IPS-NIHi7 (cell line): Measurements from ENCODE around the gene BCL2L11.
A peak's percentile ranks its signal among the peaks of the same experiment; 100 is the strongest.

Experiments
- DNase-seq: peaks from one replicate; pipeline ENCODE4 v3.0.0; 2012; ENCODE audit warnings: mixed read lengths; ENCODE audit errors: extremely low spot score

Gene BCL2L11

GRCh38 chr2:111191877-111192276, 71.2 kb downstream of the BCL2L11 start:
- no peak for DNase-seq

DNA sequence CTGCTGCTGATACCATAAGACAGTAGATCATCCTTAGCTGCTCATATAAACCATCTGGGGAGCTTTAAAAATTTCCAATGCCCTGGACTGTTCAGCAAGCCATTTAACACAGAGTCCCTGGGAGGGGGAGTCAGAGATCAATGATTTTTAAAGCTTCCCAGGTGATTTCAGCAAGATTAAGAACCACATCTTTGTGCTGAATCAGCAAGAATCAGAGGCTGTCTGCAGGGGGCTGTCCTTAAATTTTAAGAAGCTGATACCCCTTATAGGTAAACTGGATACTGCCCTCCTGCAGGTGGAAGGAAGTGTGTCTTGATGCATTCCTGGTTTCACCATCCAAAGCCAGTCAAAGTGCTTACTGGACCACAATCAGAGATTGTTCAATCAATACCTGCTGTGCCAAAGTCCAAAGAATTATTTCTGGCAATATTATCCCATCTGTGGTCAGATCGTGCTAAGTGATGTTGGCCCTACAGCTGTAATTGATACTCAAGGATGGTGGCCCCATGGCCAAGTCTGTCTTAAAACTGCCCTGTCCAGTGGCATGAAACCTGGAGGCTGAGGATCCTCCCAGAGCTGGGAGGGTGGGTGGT, 72.2 kb downstream of the BCL2L11 start:
- no peak for DNase-seq

DNA sequence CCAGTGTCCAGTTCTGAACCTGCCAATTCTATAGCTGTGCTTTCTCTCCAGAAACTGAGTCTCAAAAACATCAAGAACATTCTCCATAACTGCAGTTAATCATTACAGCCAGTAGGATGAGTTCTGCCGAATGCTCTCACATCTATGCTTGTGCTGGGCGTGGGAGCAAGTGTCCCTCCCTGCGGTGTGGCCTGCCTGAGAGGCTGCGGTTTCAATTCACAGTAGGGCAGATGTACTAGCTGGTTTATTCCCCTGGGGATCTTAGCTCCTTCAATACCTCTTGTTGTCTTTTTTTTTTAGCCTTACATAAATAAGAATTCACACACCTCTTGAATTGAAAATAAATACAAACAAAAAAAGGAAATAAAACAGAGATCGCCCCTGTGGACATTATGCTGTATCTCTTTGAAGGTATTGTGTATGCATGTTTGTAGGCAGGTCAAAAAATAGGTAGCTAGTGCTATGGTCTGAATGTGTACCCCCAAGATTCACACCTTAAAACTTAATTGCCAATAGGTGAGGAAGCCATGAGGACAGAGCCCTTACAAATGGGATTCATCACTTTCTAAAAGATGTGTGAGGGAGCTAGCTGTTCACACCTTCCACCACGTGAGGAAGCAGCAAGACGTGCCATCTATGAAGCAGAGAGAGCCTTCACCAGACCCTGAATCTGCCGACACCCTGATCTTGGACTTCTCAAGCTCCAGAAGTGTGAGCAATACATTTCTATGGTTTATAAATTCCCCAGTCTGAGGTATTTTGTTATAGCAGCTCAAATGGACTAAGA, 74.3 kb downstream of the BCL2L11 start:
- peak; percentile 56 for DNase-seq

DNA sequence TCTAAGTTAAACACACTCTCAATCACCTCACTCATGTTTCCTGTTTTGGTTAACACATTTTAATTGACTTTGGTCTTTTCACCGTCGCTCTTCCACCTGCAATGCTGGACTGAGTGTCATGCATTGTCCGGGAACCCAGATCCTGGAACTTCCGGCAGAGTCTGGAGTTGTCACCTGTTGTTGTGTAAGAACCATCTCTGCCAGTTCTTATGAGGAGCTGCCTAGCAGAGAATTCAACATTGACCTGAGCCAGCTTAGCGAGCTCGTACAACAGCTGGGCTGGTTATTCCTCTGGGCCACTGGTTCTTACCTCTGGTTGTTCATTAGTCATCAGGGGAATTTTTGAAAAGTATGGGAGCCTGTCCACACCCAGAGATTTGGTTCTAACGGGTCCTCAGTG, 75.7 kb downstream of the BCL2L11 start:
- no peak for DNase-seq

DNA sequence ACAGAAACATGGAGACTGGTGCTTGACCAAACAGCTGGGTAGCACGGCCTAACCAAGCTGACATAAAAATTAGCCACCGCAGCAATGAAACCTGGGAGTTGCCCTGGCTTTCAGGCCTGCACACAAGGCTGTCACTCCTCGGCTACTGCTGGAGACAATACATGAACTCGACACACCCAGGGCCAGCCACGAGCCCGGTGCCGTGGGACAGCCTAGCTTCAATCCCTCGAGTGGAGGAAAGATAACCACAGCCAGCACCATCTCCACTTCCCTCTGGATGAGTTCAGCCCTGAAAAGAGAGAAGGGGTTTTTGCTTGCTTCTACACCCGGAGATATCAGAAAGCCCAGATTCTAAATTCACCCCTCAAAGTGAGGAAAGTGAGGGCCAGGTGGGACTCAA, 78.0 kb downstream of the BCL2L11 start:
- DNase-seq = no peak

GRCh38 chr2:111199840-111200239, 79.1 kb downstream of the BCL2L11 start:
- no peak for DNase-seq

DNA sequence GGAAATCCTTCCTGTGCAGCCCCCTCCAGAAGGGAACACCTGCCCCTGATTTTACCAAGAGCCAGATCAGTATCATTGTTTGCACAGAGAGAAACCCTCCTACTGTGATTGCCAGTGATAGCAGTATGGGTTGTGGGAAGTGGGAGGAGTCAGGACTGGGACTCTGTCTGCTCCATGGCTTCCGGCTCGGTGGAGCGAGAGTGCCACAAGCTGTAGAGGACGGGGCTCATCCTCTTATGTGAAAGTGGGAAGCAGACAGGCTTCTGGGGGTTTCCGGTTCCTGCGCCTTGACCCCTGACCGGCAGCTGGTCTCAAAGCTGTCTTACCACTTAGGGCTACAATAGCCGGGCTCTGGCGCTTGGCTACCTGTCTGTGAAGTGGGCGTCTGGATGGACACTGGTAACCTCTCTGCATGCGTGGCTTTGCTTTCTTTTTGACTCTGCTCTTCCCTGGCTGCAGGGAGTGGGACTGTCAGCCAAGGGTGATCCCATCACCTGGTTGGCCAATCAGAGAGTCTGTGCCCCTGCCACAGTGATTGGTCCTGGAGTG, 79.7 kb downstream of the BCL2L11 start:
- no peak for DNase-seq

DNA sequence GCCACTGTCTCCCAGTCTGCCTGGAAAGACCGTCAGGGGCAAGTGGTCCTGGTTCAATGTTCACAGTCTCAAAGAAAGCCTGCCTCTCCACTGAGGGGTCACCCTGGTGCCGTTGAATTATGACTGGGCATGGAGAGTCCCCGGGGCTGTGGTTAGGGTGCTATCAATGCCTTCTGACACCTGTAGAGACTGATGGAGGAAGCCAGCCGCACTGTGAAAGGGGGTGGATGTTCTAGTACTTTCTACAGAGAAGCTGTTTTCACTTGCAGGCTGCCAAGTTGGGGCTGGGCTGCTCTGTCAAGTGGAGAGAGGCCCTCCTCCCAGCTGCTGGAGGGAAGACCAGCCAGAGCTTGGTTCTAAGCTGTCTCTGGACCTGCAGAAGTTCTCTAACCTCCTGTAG, 80.5 kb downstream of the BCL2L11 start:
- DNase-seq = no peak

DNA sequence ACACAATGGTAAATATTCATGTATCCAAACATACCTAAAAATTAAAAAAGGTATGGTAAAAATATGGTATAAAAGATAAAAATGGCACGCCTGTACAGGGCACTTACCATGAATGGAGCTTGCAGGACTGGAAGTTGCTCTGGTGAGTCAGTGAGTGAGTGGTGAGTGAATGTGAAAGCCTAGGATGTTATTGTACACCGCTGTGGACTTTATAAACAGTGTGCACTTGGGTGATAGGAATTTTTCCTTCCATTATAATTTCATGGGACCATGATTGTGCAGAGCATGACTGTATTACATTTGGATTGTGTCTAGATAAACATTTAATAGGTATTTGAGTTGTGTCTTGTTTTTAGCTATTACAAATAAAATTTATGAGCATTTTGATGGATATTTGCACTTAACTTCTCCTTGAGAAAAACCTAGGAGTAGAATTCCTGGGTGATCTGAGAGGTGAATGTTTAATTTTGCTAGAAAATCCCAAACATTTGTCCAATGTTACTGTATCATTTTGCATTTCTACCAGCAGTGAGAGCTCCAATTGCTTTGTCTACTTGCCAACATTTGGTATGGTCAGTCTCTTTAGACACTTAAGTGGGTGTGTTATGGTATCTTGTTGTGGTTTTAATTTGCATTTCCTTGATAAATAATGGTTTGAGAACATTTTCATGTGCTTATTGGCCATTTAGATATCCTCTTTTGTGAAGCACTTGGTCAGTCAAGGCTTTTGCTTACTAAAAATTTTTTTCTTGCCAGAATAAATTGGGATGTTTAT, 81.7 kb downstream of the BCL2L11 start:
- DNase-seq = no peak

DNA sequence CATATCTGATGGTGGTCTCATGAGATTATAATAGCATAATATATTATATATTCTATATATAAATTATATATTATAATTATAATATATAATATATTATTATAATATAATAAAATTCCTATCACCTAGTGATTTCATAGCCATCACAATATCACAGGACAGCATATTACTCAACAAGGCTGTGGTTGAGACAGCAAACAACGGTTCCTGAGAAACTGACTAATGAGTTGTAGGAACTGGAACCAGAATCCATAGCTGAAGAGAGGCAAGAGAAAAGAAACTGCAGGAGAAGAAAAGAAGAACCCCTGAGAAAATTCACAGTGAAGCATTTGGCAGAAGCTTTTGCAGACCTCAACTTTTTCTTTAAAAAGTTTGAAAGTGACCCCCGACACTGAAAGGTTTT, 84.0 kb downstream of the BCL2L11 start:
- DNase-seq = no peak

- no peak for DNase-seq
These were observed 85.1 kb downstream of the BCL2L11 start for GRCh38 chr2:111205774-111206173.

GRCh38 chr2:111207851-111208250, 87.1 kb downstream of the BCL2L11 start:
- DNase-seq = no peak

DNA sequence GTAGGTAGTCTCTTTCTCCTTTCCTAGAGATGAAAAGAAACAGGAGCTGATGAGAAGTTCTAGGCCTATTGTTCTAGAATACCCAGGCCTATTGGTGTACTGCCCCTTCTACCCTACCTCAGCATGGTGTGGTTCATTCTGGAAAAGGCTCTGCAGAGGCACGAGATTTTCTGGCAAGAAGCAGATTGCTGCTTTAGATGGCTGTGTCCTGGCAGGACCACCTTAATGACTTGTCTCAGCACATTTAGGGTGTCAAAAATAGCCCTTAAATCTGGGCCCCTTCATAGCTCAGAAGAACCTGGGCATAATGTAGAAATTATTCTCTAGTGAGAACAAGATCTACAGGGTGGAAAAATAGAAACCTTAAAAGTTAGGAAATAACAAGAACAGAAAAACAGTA, 87.9 kb downstream of the BCL2L11 start:
- DNase-seq = no peak

- DNase-seq = no peak
These were observed 88.4 kb downstream of the BCL2L11 start for GRCh38 chr2:111209045-111209514.

- DNase-seq = no peak
These were observed 89.3 kb downstream of the BCL2L11 start for GRCh38 chr2:111210036-111210435.

GRCh38 chr2:111213877-111214276, 93.2 kb downstream of the BCL2L11 start:
- DNase-seq = no peak

DNA sequence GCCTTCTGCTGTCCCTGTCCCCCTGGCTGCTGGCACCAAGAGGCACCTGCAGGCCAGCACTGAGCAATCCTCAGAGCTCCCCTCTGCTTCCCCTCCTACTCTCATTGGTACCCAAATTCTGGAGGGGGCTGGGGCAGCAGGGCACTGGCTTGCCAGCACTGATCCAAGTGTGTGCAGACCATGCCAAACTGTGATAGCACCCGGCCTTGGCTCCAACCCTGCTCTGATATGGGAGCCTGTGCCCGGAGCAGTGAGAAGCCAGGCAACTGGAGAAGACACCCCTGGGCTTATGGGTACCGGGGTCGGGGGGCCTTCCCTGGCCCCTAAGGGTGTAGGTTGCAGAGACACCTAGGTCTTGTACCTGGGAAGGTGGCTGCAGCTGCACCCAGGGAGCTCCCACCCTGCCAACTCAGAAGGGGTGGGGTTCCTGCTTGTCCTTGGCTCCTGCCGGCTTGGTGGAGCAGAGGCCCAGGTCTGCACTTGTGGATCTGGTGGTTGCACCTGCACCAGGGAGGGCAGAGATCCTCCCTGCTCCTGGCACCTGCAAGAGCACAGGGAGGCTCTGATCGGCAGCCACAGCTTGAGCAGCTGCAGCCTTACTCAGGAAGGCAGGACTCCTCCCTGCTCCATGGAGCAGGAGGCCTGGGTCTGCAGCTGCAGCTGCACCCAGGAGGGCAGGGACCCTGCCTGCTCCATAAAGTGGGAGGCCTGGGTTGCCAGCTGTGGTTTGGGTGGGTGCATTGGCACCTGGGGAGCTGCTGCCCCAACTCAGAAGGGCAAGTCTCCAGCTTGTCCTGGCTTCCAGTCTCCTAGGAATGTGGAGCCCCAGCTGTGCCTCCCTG, 96.3 kb downstream of the BCL2L11 start:
- no peak for DNase-seq
